Measurements from ENCODE around the gene EFTUD2.

- TF ChIP-seq CTCF (IDR thresholded peaks at IDR 0.05) (no peak), EZH2 (IDR thresholded peaks at IDR 0.05; ENCODE audit: borderline replicate concordance, insufficient read depth, low read depth, low read length, poor library complexity, severe bottlenecking) (no peak)
Observed at GRCh38 chr17:44854192-44854591, 45.1 kb downstream of the EFTUD2 start.

Data from B cell (primary cell).